Lower lobe of right lung (tissue), 2 donors: ENCODE measurements around the gene CBFA2T3. TPM values are rescaled to one million over a fixed set of nuclear protein-coding genes. Genes with fewer than 3 reads are reported as not detected.
A peak's percentile ranks its signal among the peaks of the same experiment; 100 is the strongest.

Experiments used
- ATAC-seq, 2 donors: fragments of 200-7000 bp; cut with Tn5 transposase; one replicate each; pipeline ENCODE4 v1.9.1; 2020 to 2022; ENCODE audit warnings: mild to moderate bottlenecking in 2 of 2, moderate library complexity in 2 of 2
- DNase-seq: peaks from one replicate; pipeline ENCODE4 v3.0.0-alpha.2; 2020
- H3K27ac ChIP-seq: fragments of 200-600 bp; one replicate; pipeline ENCODE4 v1.8.0; 2022
- H3K27me3 ChIP-seq: fragments of 200-600 bp; one replicate; pipeline ENCODE4 v1.8.0; 2022; ENCODE audit warnings: low read depth
- H3K36me3 ChIP-seq: fragments of 200-600 bp; one replicate; pipeline ENCODE4 v1.8.0; 2022; ENCODE audit warnings: mild to moderate bottlenecking
- H3K4me1 ChIP-seq: fragments of 200-600 bp; one replicate; pipeline ENCODE4 v1.8.0; 2022
- H3K4me3 ChIP-seq: fragments of 200-600 bp; one replicate; pipeline ENCODE4 v1.8.0; 2022; ENCODE audit warnings: mild to moderate bottlenecking
- H3K9me3 ChIP-seq: fragments of 200-600 bp; one replicate; pipeline ENCODE4 v1.8.0; 2022
- CTCF ChIP-seq: fragments of 200-600 bp; IDR thresholded peaks from one replicate; pipeline ENCODE4 v1.8.0; 2022; ENCODE audit warnings: antibody characterized with exemption, mild to moderate bottlenecking
- intact Hi-C: fragments of 100-400 bp; cut with DNase I; formaldehyde crosslinking; loops from one replicate; pipeline ENCODE4 v1.11.0; 2022
- total RNA-seq: library from RNA; stranded (reverse); fragmentation: NEBNext Ultra II Directional; extraction: Animal tissue kit (Norgen Biotek cat#: 25700); gene quantifications from one replicate; pipeline ENCODE4 v1.2.1, GENCODE V29; 2021
- donor health status: DM: no; HTN: yes; CAD: no; lungs with severe emphysema.

CBFA2T3 gene
- total RNA-seq, 1 donor from 2014 or later = 14.3 TPM

- Histone ChIP-seq H3K36me3 (no peaks in the 10 kb centered on the region), H3K9me3 (no peaks in the 10 kb centered on the region), H3K4me3 (no peak overlapping the region), H3K27me3 (peaks cover 4% of the 10 kb centered on the region), H3K27ac (no peak overlapping the region), H3K4me1 (peaks cover 19% of the 10 kb centered on the region)
- DNase-seq (no peak), ATAC-seq (no peak)
- TF ChIP-seq CTCF = no peak
- intact Hi-C loops = no loop called here
These were observed 16.5 kb downstream of the CBFA2T3 start for GRCh38 chr16:88960516-88960915.

- no peaks in the 10 kb centered on the region for H3K9me3 ChIP-seq
- DNase-seq (no peak), ATAC-seq (peak in 1 of 2 donors; percentile 37)
- intact Hi-C loops = no loop called here
- H3K36me3 ChIP-seq = no peaks in the 10 kb centered on the region
- no peak overlapping the region for H3K27ac ChIP-seq
- TF ChIP-seq CTCF = no peak
- H3K4me3 ChIP-seq = no peak overlapping the region
- H3K4me1 ChIP-seq = peaks cover 19% of the 10 kb centered on the region
- H3K27me3 ChIP-seq = peaks cover 4% of the 10 kb centered on the region
These were observed 18.0 kb downstream of the CBFA2T3 start for GRCh38 chr16:88959022-88959421.

GRCh38 chr16:88957887-88958577 is 19.0 kb downstream of the CBFA2T3 start:
- Histone ChIP-seq H3K9me3 (no peaks in the 10 kb centered on the region), H3K36me3 (no peaks in the 10 kb centered on the region), H3K27me3 (peaks cover 4% of the 10 kb centered on the region), H3K4me3 (peak overlapping the region; percentile 15), H3K4me1 (peaks cover 19% of the 10 kb centered on the region), H3K27ac (no peak overlapping the region)
- peak; percentile 77 for DNase-seq
- TF ChIP-seq CTCF = no peak
- intact Hi-C loops = no loop called here
- ATAC-seq = peak; percentile 67 to 79

- Histone ChIP-seq H3K27ac (no peak overlapping the region), H3K36me3 (no peaks in the 10 kb centered on the region), H3K9me3 (no peaks in the 10 kb centered on the region), H3K27me3 (peaks cover 4% of the 10 kb centered on the region), H3K4me3 (peak overlapping the region; percentile 15), H3K4me1 (peaks cover 19% of the 10 kb centered on the region)
- DNase-seq = peak; percentile 30
- TF ChIP-seq CTCF = no peak
- peak in 1 of 2 donors; percentile 7 for ATAC-seq
- intact Hi-C loops = no loop called here
These were observed 19.6 kb downstream of the CBFA2T3 start for GRCh38 chr16:88957433-88957767.

GRCh38 chr16:88956546-88957432 is 20.2 kb downstream of the CBFA2T3 start:
- H3K4me1 ChIP-seq = peaks cover 19% of the 10 kb centered on the region
- no peak overlapping the region for H3K4me3 ChIP-seq
- intact Hi-C loops = no loop called here
- peaks cover 4% of the 10 kb centered on the region for H3K27me3 ChIP-seq
- no peaks in the 10 kb centered on the region for H3K36me3 ChIP-seq
- no peak for TF ChIP-seq CTCF
- no peaks in the 10 kb centered on the region for H3K9me3 ChIP-seq
- ATAC-seq = peak in 1 of 2 donors; percentile 4
- no peak overlapping the region for H3K27ac ChIP-seq
- DNase-seq = peak; percentile 38
